Cardiac fibroblast (primary cell): Measurements from ENCODE around the gene DPY19L3.

Experiments
- DNase-seq, 2 donors: peaks; one replicate each; pipeline versions ENCODE4 v3.0.0 to v3.0.0-alpha.2; 2010; ENCODE audit warnings: low read depth in 2 of 2
- H3K4me3 ChIP-seq, 2 donors: replicated peaks in 1 of 2; 1 replicate in 1 of 2; 2 replicates in 1 of 2; pipeline ENCODE4 v1.5.1; 2011; ENCODE audit warnings: low read depth in 2 of 2, low read length in 2 of 2, mild to moderate bottlenecking in 2 of 2, moderate library complexity in 1 of 2
- TF ChIP-seq, protein P1 (sequence below): IDR thresholded peaks from one replicate; pipeline ENCODE4 v1.5.1; 2011; ENCODE audit warnings: low read depth, mild to moderate bottlenecking, low read length, inconsistent platforms

The DPY19L3 gene

DNA sequence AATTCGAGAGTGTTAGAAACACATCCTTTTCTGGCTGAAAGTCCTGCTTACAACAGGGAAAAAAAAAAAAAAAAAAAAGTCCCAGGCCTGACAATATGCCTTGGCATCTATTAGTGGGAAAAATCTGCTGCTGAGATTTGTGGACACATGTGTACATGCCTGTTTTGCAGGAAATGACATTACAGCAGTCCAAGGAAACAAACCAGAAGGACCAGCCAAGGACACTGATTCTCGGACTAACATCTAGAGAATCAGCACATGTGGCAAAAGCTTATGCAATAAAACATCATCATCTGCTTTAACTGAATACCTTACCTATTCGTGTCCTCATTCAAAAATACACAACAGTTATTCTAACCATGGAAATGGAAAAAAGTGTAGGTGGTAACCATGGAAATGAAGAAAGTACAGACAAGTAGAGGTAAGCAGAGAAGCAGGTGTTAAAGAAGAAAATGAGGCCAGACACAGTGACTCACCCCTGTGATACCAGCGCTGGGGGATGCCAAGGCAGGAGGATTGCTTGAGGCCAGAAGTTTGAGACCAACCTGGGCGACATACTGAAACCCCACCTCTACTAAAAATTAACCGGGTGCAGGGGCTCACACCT is 9.4 kb upstream of the DPY19L3 start:
- no peak overlapping the region for H3K4me3 ChIP-seq
- TF ChIP-seq, protein P1, sequence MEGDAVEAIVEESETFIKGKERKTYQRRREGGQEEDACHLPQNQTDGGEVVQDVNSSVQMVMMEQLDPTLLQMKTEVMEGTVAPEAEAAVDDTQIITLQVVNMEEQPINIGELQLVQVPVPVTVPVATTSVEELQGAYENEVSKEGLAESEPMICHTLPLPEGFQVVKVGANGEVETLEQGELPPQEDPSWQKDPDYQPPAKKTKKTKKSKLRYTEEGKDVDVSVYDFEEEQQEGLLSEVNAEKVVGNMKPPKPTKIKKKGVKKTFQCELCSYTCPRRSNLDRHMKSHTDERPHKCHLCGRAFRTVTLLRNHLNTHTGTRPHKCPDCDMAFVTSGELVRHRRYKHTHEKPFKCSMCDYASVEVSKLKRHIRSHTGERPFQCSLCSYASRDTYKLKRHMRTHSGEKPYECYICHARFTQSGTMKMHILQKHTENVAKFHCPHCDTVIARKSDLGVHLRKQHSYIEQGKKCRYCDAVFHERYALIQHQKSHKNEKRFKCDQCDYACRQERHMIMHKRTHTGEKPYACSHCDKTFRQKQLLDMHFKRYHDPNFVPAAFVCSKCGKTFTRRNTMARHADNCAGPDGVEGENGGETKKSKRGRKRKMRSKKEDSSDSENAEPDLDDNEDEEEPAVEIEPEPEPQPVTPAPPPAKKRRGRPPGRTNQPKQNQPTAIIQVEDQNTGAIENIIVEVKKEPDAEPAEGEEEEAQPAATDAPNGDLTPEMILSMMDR = no peak
- DNase-seq = peak in 1 of 2 donors; percentile 22

DNA sequence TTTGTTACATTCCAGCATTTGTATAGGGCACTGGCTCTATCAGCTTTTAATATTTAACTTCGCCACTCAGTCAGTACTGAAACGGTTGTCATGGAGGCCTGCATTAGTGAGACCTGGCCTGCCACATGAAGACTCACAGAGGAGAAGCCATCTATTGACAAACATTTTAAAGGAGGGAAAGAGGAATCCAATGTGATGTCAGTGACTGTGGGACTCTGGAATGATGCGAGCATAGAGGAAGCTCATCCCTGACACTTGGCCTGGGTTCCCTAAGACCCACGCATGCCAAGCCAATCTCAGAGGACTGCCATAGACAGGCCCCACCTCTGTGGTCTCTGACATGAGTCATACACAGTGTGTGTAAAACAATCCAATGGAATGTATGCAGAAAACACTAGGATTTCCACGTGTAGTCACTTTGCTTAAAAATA is 7.9 kb upstream of the DPY19L3 start:
- peak; percentile 76 to 82 for DNase-seq
- TF ChIP-seq, protein P1 = no peak
- H3K4me3 ChIP-seq = no peak overlapping the region

DNA sequence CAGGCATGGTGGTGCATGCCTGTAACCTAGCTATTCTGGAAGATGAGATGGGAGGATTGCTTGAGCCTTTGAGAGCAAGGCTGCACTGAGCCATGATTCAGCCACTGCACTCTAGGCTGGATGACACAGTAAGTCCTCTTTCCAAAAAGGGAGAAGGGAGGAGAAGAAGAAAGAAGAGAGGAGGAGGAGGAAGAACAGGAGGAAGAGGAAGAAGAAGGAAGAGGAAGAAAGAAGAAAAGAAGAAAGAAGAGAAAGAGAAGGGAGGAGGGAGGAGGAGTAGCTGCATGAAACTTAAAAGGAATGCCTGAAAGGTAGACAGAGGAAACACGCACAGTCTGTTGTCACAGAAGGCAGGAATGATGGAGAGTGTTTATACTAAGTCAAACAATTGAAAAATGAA is 3.6 kb upstream of the DPY19L3 start:
- TF ChIP-seq, protein P1 = no peak
- DNase-seq = no peak
- H3K4me3 ChIP-seq = no peak overlapping the region

DNA sequence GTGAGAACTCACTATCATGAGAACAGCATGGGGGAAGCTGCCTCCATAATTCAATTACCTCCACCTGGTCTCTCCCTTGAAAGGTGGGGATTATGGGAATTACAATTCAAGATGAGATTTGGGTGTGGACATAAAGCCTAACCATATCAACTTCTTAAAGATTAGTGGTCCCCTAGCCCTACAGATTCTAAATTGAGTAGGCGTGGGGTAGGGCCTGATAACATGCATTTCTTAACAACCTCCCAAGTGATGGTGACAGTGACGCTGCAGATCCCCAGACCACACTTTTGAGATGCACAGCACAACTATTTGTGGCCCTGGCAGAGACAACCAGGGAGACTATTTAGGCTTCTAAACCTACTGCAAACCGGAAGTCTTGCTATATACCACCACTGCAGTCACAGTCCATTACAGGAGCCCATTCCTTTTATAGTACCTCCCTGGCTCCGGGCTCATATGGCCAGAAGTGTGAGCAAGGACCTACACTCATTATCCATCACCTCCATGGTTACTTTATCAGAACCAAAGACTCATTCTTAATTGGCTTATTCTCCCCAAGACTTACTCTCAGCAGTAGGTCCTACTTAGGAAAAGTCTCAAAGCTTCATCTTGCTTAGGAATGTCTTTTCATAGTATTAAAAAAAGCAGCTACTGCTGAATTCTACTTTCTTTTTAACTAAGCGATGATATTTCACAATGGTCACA is 2.1 kb upstream of the DPY19L3 start:
- no peak overlapping the region for H3K4me3 ChIP-seq
- DNase-seq = no peak

DNA sequence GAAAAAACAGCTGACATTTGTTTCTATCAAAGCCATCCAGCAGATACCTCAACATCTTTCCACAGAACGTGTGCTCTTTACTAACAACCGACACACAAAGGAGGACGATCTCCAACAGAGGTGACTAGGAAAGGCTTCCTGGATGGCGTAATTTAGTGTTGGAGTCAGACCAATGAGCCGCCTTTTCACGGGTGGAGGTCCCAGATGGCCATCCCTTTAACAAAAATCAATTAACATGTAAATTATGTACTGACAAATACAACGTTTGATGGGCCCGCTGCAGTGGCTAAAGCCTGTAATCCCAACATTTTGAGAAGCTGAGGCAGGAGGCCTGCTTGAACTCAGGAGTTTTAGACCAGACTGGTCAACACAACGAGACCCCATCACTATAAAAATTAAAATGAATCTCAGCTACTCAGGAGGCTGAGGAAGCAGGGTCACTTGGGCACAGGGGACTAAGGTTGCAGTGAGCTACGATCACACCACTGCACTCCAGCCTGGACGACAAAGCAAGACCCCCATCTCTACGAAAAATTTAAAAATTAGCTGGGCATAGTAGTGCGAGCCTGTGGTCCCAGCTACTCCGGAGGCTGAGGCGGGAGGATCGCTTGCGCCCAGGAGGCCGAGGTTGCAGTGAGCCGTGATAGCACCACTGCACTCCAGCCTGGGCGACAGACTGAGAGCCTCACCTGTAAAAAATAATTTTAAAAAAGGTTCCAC is 1.2 kb upstream of the DPY19L3 start:
- peak in 1 of 2 donors; percentile 31 for DNase-seq
- TF ChIP-seq, protein P1 = no peak
- H3K4me3 ChIP-seq = peak overlapping the region; percentile 81 to 88

More for the DNA sequence above, 2.1 kb upstream of the DPY19L3 start:
- TF ChIP-seq, protein P1 = no peak

DNA sequence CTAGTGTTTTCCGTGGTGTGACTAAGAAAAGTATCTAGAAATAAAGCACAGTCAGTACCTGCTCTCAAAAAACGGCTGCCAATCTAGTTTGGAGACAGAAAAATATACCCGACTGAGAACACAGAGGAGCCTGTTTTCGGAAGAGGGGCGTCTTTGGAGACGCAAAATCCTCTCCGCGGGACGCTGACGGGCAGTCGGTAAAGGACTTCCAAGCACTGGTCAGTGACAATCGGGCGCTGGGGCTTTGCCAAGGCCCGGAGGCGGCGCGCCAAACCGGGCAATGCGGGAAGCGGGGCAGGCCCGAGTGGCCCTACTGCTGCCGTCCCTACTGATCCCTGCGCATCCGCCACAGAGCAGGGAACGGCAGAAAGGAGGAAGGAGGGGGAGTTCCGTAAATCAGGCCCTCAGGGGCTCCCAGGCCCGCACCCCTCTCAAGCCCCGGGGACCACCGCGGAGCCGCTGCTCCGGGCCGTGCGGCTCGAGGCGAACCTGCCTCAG is 588 bp upstream of the DPY19L3 start:
- peak; percentile 50 for DNase-seq
- H3K4me3 ChIP-seq = peak overlapping the region; percentile 81 to 88

More for the DNA sequence above, 588 bp upstream of the DPY19L3 start:
- TF ChIP-seq, protein P1 = no peak
